OCI-LY7 (cell line): ENCODE data around the gene BAHD1.

Experiments used
- CTCF ChIP-seq: fragments of 200-600 bp; sonication (generic); conservative IDR thresholded peaks from 2 replicates; pipeline ENCODE4 v1.5.1; 2014; ENCODE audit warnings: mild to moderate bottlenecking, antibody characterized with exemption, low read length, moderate library complexity, mixed read lengths
- EZH2phosphoT487 ChIP-seq: fragments of 200-600 bp; sonication (generic); IDR thresholded peaks from 2 replicates; pipeline ENCODE4 v1.6.1; 2018; ENCODE audit warnings: low read depth, borderline replicate concordance, mild to moderate bottlenecking, mixed run types, antibody characterized with exemption, low read length, moderate library complexity, mixed read lengths

GRCh38 chr15:40463279-40463678, 22.5 kb downstream of the BAHD1 start:
- TF ChIP-seq CTCF (no peak), EZH2phosphoT487 (no peak)
